ENCODE results near the gene SRSF4.

DNA sequence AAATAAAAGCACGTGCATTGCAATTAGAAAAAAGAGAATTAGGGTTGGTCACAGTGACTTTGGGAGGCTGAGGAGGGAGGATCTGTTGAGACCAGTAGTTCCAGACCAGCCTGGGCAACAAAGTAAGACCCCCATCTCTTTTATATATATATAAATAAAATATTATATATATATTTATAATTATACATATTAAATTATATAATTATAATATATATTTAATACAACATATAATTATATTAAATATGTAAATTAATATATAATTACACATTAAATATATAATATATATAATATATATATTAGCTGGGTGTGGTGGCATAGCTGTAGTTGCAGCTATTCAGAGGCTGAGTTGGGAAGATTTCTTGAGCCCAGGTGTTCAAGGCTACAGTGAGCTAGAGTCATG is 81.2 kb downstream of the SRSF4 start:
- TF ChIP-seq, protein P1, sequence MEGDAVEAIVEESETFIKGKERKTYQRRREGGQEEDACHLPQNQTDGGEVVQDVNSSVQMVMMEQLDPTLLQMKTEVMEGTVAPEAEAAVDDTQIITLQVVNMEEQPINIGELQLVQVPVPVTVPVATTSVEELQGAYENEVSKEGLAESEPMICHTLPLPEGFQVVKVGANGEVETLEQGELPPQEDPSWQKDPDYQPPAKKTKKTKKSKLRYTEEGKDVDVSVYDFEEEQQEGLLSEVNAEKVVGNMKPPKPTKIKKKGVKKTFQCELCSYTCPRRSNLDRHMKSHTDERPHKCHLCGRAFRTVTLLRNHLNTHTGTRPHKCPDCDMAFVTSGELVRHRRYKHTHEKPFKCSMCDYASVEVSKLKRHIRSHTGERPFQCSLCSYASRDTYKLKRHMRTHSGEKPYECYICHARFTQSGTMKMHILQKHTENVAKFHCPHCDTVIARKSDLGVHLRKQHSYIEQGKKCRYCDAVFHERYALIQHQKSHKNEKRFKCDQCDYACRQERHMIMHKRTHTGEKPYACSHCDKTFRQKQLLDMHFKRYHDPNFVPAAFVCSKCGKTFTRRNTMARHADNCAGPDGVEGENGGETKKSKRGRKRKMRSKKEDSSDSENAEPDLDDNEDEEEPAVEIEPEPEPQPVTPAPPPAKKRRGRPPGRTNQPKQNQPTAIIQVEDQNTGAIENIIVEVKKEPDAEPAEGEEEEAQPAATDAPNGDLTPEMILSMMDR (IDR thresholded peaks at IDR 0.05; ENCODE audit: low read depth, low read length, poor library complexity, severe bottlenecking) = no peak
- no peak for TF ChIP-seq EZH2phosphoT487 (IDR thresholded peaks at IDR 0.05; ENCODE audit: borderline replicate concordance, low read length)
